ENCODE data around the gene GTPBP10.
A peak's percentile ranks its signal among the peaks of the same experiment; 100 is the strongest.

The GTPBP10 gene

GRCh38 chr7:90383422-90383821 lies 36.9 kb downstream of the GTPBP10 start:
- DNase-seq: no peak

DNA sequence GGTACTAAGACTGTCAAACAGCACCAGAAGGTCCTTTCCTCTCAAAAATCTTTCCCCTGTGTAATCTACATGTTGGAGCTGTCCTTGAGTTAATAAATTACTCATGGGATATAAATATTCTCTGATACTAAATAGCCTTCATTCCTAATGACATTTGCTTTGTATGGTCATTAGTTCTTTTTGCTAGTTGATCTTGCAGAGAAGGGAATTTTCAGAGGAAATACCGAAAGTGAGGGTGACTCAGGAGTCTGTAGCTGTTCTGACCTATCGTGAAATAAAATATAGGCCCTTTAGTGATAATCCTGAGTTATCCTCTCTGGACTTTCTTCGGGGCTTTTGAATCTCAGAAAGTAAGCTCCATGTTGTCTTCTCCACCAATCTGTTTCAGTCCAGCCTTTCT lies 37.3 kb downstream of the GTPBP10 start:
- no peak for DNase-seq

DNA sequence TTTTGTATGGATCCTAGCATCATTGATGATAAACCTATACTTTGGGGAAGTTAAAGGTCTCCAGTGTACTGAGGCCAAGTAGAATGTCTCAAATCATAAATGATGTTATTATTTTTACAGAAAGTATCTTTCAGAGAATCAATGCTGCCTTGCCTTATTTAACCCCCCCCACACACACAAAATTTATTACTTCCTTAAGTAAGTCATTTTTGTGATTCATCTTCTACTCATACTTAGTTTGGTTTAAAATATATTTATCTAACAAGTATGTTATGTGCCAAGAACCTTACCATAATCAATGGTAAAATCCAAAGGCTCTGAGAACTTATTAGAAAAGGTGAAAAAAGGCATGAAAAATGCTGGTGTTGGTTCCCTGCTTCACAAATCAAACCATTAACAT lies 37.9 kb downstream of the GTPBP10 start:
- DNase-seq: no peak

GRCh38 chr7:90387470-90388240 lies 41.1 kb downstream of the GTPBP10 start:
- DNase-seq: no peak

DNA sequence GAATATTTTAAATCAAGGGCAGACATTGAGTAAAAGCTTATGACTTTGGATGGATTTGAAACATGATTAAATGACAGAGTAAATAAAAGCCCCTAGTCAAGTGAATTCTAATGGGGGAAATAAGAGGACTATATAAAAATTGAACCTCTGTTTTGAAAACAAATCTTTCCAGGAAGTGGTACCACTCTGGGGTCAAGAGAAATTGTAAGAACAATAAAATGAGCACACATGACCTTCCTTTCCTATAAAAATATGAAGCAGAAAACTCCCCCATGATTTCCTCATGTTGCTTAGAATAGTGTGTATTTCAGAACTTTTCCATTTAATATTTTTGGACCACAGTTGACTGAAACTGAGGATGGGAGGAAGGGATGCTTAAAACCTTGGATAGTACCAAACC lies 44.4 kb downstream of the GTPBP10 start:
- no peak for DNase-seq

- no peak for DNase-seq
Measured at GRCh38 chr7:90391488-90391887, 45.0 kb downstream of the GTPBP10 start.

DNA sequence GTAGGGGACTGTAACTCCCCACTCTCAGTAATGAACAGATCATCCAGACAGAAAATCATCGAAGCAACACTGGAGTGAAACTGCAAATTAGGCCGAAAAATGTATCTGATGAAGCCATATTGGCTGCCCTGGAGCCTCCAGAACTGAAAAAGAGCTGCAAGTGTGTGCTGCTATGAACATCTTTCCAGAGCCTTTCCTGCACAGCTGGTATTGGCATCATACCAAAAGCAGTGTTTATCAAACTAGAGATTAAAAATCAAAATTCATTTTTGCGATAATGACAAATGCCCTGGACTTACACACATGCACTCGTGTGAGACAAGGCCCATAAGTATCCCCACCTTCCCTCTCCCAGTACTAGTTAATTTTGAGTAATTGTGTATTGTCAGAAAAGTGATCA lies 49.9 kb downstream of the GTPBP10 start:
- no peak for DNase-seq

GRCh38 chr7:90401989-90402388 lies 55.5 kb downstream of the GTPBP10 start:
- no peak for DNase-seq

- no peak for DNase-seq
Measured at GRCh38 chr7:90402785-90403173, 56.3 kb downstream of the GTPBP10 start.

DNA sequence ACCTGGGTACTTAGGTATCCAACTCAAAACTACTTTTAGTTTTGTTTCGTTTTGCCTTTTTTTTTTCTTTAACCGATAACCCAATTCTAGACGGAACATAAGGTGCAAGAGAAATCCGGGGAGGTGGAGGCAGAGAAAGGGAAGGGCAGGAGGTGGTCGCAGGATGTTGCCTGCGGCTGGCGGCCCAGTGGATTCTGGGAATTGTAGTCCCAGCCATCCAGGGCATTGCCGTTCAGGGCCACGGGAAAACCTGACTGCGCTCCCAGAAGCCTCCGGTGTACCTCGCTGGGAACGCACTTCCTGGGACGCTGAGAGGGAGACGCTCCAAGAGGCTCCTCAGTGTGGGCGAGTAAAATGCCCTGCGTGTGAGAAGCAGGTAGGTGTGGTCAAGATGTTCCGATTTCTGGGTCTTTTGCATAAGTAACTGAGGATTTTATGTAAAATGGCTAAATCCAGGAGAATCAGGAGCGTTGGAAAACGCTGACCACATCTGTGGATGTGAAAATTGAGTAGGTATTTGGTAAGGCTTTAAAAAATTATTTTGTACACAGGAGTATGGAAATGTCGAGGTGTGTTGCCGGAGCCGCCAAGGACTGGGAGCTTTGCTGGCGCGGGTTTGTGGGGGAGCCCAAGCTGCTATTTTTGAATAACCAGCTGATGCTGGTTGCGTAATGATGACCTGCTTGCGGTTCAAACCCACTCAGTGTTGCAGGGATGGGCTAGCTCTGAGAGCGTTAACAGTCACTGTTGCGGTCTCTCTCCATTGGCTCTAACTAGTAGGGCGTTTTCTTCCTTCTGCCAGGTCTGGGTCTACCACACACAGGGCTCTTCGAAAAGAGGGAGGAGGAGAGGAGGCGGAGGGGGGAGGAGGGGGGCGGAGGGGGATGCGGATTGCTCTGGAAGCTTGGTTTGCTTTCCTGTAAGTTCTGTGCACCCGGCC lies 56.9 kb downstream of the GTPBP10 start, which contains the start of gene CLDN12:
CLDN12 (plus strand) TSS at position 288 of the 940 bp plus-strand sequence. CDS start 9,216 bp downstream, outside the sequence.
- peak; percentile 81 for DNase-seq

GRCh38 chr7:90404777-90405176 lies 58.3 kb downstream of the GTPBP10 start:
- DNase-seq: no peak

DNA sequence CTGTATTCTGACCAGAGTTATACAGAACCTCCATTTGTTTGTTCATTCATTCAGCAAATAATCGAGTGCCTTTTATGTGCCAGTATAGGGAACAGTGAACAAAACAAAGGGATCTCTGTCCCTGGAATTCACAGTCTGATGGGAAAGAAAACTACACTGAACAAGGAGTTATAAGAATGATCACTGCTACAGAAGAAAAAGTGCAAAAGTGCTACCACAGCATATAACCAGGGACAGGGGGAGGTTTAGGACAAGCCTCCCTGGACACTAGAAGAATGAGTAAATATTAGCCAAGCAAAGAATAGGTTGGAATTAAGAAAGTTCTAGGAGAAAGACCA lies 60.9 kb downstream of the GTPBP10 start:
- no peak for DNase-seq

DNA sequence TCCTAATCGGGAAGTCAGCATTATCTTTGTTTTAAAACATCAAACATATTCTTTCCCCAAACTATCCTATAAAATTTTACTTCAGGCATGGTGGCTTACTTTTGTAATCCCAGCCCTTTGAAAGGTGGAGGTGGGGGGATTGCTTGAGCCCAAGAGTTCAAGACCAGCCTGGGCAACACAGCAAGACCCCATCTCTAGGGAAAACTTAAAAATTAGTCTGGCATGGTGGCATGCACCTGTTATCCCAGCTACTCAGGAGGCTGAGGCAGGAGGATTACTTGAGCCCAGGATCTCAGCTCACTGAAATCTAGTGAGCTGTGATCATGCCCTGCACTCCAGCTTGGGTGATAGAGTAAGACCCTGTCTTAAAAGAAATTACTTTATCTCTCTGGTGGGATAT lies 61.6 kb downstream of the GTPBP10 start:
- DNase-seq: no peak

DNA sequence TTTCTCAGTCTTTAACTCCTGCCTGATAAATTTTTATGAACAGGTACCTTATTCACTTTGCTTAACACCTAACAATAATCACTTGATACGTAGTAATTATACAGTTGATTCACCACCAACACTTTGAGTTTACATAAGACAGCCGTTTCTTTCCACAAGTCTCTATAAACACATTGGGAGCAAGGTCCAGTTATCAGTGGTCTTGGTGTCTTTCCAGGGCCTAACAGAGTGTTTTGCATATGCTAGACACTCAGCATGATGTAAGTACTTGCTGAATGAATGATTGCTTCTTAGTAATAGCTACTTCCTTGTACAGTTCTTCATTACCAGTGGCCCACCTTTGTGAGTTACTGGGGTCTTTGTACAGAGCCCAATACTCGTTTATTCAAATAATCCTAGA lies 63.2 kb downstream of the GTPBP10 start:
- no peak for DNase-seq

DNA sequence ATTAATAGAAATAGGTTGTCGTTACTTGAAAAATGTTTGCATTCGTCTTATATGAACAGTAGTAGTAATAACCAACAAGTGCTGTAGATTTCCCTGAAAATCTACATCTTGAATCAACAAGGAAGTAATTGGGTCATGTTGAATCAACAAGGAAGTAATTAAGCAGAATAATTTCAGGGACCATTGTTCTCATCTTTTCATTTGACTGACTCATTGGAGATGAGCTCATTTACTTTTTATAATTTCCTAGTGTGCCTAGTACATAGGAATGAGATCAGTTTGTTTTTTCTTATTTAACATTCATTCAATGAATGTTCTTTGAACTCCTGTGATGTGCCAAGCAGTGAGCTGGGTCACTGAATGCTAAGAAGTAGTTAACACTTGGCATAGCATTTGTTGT lies 65.0 kb downstream of the GTPBP10 start:
- no peak for DNase-seq

DNA sequence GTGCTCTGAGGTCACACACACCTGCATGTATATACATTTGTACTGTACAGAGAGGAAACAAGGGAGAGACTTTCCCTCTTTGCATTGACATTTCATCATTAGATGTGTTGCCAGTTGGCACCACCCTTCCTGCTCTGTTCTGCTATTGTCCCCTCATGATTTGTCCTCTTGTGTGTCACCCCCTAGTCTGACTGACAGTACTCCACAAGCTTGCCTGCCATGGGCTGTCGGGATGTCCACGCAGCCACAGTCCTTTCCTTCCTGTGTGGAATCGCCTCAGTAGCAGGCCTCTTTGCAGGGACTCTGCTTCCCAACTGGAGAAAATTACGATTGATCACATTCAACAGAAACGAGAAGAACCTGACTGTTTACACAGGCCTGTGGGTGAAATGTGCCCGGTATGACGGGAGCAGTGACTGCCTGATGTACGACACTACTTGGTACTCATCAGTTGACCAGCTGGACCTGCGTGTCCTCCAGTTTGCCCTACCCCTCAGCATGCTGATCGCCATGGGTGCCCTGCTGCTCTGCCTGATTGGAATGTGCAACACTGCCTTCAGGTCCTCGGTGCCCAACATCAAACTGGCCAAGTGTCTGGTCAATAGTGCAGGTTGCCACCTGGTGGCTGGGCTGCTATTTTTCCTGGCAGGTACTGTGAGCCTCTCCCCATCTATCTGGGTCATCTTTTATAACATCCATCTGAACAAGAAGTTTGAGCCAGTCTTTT lies 66.1 kb downstream of the GTPBP10 start:
- DNase-seq: no peak

- no peak for DNase-seq
Measured at GRCh38 chr7:90413185-90413528, 66.6 kb downstream of the GTPBP10 start.

DNA sequence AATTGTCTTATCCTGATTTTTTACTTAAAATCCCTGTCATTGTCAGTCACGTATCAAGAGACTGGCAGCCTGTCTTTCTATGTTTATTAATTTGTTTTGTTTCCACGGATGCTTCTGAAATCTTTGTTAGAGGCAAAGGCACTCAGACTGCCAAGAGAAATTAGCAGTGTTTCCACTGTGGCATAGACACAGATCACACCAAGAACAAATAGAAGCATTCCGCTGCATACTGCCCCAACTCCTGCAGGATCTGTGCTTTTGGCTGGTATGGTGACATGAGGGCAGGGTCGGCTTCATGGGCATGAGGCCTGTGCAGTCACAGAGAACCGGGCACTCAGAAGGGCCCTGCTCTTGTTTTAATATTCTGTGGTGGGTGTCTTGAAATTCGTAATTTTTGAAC lies 75.1 kb downstream of the GTPBP10 start:
- DNase-seq: no peak

DNA sequence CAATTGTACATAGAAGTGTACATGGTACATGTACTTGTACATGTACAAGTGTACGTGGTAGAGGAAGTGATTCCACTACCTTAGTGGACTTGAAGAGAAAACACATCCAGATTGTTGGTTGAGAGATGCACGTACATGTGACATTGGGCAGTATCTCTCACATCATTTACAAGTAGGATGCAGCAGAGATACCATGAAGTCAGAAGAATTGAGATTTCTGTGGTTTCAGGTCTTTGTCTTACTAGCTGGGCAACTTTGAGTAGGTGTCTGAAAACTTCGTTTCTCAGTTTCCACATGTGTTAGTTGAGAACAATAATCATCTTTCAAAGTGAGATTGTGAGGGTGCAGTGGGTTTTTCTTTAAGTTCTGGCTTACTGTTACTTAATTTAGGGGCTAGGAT lies 78.2 kb downstream of the GTPBP10 start:
- DNase-seq: no peak

DNA sequence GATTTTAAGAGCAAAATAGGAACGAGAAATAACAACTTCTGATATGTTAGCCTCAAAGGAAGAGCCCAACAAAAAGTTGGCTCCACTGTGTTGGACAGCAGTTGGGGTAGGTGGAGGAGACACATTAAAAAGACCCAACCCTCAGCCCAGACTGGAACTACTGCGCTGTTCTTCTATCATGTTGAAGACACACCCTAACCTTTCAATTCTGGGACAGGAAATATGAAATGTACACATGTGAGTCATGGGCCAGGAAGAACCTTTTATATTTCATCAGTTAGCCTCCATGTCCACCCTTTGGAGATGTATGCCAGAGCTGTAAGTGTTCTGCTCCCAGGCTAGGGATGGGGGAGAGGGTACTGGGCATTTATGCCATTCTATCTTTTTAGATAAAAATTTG lies 78.9 kb downstream of the GTPBP10 start:
- DNase-seq: no peak

- no peak for DNase-seq
Measured at GRCh38 chr7:90430614-90431460, 84.3 kb downstream of the GTPBP10 start.

DNA sequence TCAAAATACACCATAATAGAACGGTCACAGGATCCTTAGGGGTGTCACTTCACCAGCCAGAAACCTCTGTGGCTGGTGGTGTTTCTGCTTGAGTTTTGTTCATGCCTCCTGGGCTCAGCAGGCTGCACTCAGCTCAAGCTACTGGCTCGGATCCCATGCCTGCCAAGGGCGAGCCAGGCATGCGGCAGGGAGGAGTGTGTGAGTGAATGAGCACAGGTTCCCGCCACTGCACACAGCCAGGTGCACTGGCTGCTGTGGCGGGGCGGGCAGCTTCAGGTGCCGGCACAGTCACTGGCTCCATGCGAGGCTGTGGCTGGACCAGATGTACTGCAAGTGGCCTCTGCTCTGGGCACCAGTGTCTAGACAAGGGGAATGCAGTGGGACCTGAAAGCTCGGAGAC lies 86.2 kb downstream of the GTPBP10 start:
- no peak for DNase-seq

- no peak for DNase-seq
Measured at GRCh38 chr7:90433221-90433620, 86.7 kb downstream of the GTPBP10 start.

Data from activated CD8-positive, alpha-beta memory T cell treated with anti-CD3 and anti-CD28 coated beads, Interleukin-2, amount 50 U/mL, for 48 hours (primary cell).